Activated CD4-positive, alpha-beta T cell treated with anti-CD3 and anti-CD28 coated beads, Interleukin-2, Interleukin-6, amounts not matched to agents 100 ng/mL and 50 ng/mL, durations not matched to agents 16 hours and 8 hours (primary cell): ENCODE measurements around the gene CDKL5.
A peak's percentile ranks its signal among the peaks of the same experiment; 100 is the strongest.

Source experiments
- DNase-seq: peaks from one replicate; pipeline ENCODE4 v3.0.0-alpha.2; 2020

The CDKL5 gene

GRCh38 chrX:18461431-18461830, 36.0 kb downstream of the CDKL5 start:
- DNase-seq: no peak

GRCh38 chrX:18464499-18464898, 39.1 kb downstream of the CDKL5 start:
- no peak for DNase-seq

- no peak for DNase-seq
Observed at GRCh38 chrX:18465051-18465450, 39.6 kb downstream of the CDKL5 start.

GRCh38 chrX:18468599-18468998, 43.2 kb downstream of the CDKL5 start:
- DNase-seq: peak; percentile 5

- DNase-seq: no peak
Observed at GRCh38 chrX:18471296-18471695, 45.9 kb downstream of the CDKL5 start.

- DNase-seq: no peak
Observed at GRCh38 chrX:18490806-18491555, 65.6 kb downstream of the CDKL5 start.

- DNase-seq: no peak
Observed at GRCh38 chrX:18491587-18492340, 66.4 kb downstream of the CDKL5 start.

- no peak for DNase-seq
Observed at GRCh38 chrX:18534949-18535348, 109.5 kb downstream of the CDKL5 start.

GRCh38 chrX:18537068-18537467, 111.7 kb downstream of the CDKL5 start:
- no peak for DNase-seq

- DNase-seq: no peak
Observed at GRCh38 chrX:18537524-18537923, 112.1 kb downstream of the CDKL5 start.

GRCh38 chrX:18542131-18542530, 116.7 kb downstream of the CDKL5 start:
- no peak for DNase-seq

- no peak for DNase-seq
Observed at GRCh38 chrX:18542905-18543304, 117.5 kb downstream of the CDKL5 start.

- no peak for DNase-seq
Observed at GRCh38 chrX:18543738-18544137, 118.3 kb downstream of the CDKL5 start.

- no peak for DNase-seq
Observed at GRCh38 chrX:18545771-18546170, 120.4 kb downstream of the CDKL5 start.

- DNase-seq: no peak
Observed at GRCh38 chrX:18548996-18549395, 123.6 kb downstream of the CDKL5 start.

- DNase-seq: no peak
Observed at GRCh38 chrX:18549643-18550042, 124.2 kb downstream of the CDKL5 start.

GRCh38 chrX:18557879-18558278, 132.5 kb downstream of the CDKL5 start:
- no peak for DNase-seq

GRCh38 chrX:18558799-18559198, 133.4 kb downstream of the CDKL5 start:
- DNase-seq: no peak

- DNase-seq: no peak
Observed at GRCh38 chrX:18561020-18561419, 135.6 kb downstream of the CDKL5 start.

GRCh38 chrX:18565727-18566126, 140.3 kb downstream of the CDKL5 start:
- DNase-seq: no peak

- DNase-seq: no peak
Observed at GRCh38 chrX:18566748-18567147, 141.3 kb downstream of the CDKL5 start.

GRCh38 chrX:18573556-18573955, 148.1 kb downstream of the CDKL5 start:
- DNase-seq: no peak

- no peak for DNase-seq
Observed at GRCh38 chrX:18574591-18574990, 149.2 kb downstream of the CDKL5 start.

GRCh38 chrX:18575744-18576143, 150.3 kb downstream of the CDKL5 start:
- DNase-seq: no peak

- no peak for DNase-seq
Observed at GRCh38 chrX:18577400-18577799, 152.0 kb downstream of the CDKL5 start.
